ENCODE measurements around the gene MSI2. TPM values are rescaled to one million over a fixed set of nuclear protein-coding genes. Genes with fewer than 3 reads are reported as not detected.
A peak's percentile ranks its signal among the peaks of the same experiment; 100 is the strongest.

MSI2 gene
- total RNA-seq, 1 donor from 2014 or later, result 75.5 TPM

DNA sequence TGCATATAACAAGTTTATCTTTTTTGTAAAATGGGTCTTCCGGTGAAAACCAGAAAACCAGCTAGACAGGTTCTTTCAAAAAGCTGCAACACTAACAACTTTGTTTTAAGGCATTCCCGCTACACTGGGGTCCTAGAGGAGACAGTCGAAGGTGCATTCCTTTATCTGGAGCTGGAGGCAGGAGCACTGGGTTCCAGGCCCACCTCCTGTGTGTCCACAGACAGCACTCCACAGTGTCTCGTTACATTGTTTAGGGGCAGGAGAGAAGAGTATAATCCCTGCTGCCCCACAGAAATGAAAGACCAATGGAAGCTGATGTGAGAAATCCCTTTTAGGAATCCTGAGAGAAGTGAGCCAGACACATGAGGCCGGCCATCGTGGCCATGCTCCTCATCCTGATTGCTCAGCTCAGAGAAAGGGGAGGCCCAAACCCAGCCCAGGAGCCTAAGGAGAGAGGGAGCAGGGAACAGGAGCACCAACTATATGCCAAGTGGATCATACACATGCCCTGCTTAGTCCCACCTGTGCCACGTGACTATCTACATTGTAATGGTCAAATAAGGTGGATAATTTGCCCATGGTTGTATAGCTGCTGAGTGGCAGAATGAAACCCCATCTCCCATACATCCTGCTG lies 429.3 kb downstream of the MSI2 start:
- Mint-ChIP-seq H3K4me3 (ENCODE audit: unreplicated experiment) (no peak overlapping the region), H3K27ac (ENCODE audit: unreplicated experiment) (no peak overlapping the region), H3K9me3 (ENCODE audit: unreplicated experiment) (peaks cover 10% of the 10 kb centered on the region), H3K4me1 (ENCODE audit: unreplicated experiment) (peaks cover 2% of the 10 kb centered on the region), H3K27me3 (ENCODE audit: unreplicated experiment) (no peaks in the 10 kb centered on the region), H3K36me3 (ENCODE audit: unreplicated experiment) (peaks cover 5% of the 10 kb centered on the region)
- TF ChIP-seq CTCF (IDR thresholded peaks at IDR 0.05), result no peak
- peak; percentile 46 for DNase-seq (ENCODE audit: extremely low spot score, unreplicated experiment)

- Mint-ChIP-seq H3K36me3 (ENCODE audit: unreplicated experiment) (peaks cover 5% of the 10 kb centered on the region), H3K9me3 (ENCODE audit: unreplicated experiment) (peaks cover 26% of the 10 kb centered on the region), H3K27ac (ENCODE audit: unreplicated experiment) (no peak overlapping the region), H3K27me3 (ENCODE audit: unreplicated experiment) (no peaks in the 10 kb centered on the region), H3K4me1 (ENCODE audit: unreplicated experiment) (peaks cover 2% of the 10 kb centered on the region), H3K4me3 (ENCODE audit: unreplicated experiment) (no peak overlapping the region)
- no peak for DNase-seq (ENCODE audit: extremely low spot score, unreplicated experiment)
- no peak for TF ChIP-seq CTCF (IDR thresholded peaks at IDR 0.05)
Observed at GRCh38 chr17:57687642-57688041, 431.3 kb downstream of the MSI2 start.

DNA sequence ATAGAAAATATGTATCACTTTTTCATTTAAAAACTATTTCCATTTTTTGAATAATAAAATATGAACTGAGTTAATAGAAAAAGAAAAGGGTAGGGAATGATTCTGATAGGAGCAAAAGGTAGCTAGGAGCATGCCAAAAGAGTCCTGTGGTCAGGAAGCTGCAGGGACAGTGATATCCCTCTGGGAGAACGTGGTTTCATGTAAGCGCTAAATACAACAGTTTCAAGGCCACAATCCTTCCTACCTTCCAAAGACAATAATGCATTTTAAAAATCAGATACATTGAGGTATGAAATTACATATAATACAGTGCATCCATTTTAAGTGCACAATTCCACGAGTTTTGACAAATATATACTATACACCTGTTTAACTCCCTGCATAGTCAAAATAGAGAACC lies 432.9 kb downstream of the MSI2 start:
- H3K9me3 Mint-ChIP-seq (ENCODE audit: unreplicated experiment), result peaks cover 35% of the 10 kb centered on the region
- peaks cover 2% of the 10 kb centered on the region for H3K36me3 Mint-ChIP-seq (ENCODE audit: unreplicated experiment)
- no peak for TF ChIP-seq CTCF (IDR thresholded peaks at IDR 0.05)
- H3K27me3 Mint-ChIP-seq (ENCODE audit: unreplicated experiment), result no peaks in the 10 kb centered on the region
- H3K4me3 Mint-ChIP-seq (ENCODE audit: unreplicated experiment), result no peak overlapping the region
- no peak for DNase-seq (ENCODE audit: extremely low spot score, unreplicated experiment)
- H3K4me1 Mint-ChIP-seq (ENCODE audit: unreplicated experiment), result peaks cover 2% of the 10 kb centered on the region
- no peak overlapping the region for H3K27ac Mint-ChIP-seq (ENCODE audit: unreplicated experiment)

DNA sequence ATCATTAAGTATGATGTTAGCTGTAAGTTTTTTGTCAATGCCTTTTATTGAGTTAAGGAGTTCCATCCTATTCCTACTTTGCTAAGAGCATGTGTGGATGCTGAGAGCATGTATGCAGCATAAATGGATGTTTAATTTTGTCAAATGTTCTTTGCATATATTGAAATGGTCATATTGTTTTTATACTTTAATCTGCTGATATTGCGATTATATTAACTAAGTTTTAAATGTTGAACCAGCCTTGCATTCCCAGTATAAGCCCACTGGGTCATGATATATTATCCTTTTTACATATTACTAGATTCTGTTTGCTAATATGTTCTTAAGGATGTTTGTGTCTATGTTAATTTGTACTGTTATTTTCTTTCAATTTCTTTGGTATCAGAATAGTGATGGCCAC lies 435.6 kb downstream of the MSI2 start:
- peaks cover 2% of the 10 kb centered on the region for H3K36me3 Mint-ChIP-seq (ENCODE audit: unreplicated experiment)
- peaks cover 35% of the 10 kb centered on the region for H3K9me3 Mint-ChIP-seq (ENCODE audit: unreplicated experiment)
- peaks cover 2% of the 10 kb centered on the region for H3K4me1 Mint-ChIP-seq (ENCODE audit: unreplicated experiment)
- no peak overlapping the region for H3K27ac Mint-ChIP-seq (ENCODE audit: unreplicated experiment)
- H3K27me3 Mint-ChIP-seq (ENCODE audit: unreplicated experiment), result no peaks in the 10 kb centered on the region
- no peak overlapping the region for H3K4me3 Mint-ChIP-seq (ENCODE audit: unreplicated experiment)
- no peak for TF ChIP-seq CTCF (IDR thresholded peaks at IDR 0.05)
- no peak for DNase-seq (ENCODE audit: extremely low spot score, unreplicated experiment)

DNA sequence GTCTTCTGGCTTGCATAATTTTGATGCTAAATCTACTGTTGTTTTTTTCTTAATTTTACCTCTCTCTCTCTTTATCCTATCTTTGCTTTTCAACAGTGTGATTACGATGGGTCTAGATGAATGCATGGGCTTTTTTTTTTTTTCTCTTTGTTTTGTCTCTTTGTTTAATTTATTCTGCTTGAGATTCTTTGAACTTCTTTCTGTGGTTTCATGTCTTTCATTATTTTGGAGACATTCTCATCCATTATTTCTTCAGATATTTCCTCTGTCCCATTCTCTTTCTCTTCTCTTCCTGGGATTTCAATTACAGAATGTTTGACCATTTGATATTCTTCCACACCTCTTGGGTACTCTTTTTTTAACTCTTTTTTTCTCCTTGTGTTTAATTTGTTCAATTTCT lies 436.4 kb downstream of the MSI2 start:
- Mint-ChIP-seq H3K36me3 (ENCODE audit: unreplicated experiment) (no peaks in the 10 kb centered on the region), H3K27ac (ENCODE audit: unreplicated experiment) (no peak overlapping the region), H3K4me1 (ENCODE audit: unreplicated experiment) (no peaks in the 10 kb centered on the region), H3K4me3 (ENCODE audit: unreplicated experiment) (no peak overlapping the region), H3K9me3 (ENCODE audit: unreplicated experiment) (peaks cover 31% of the 10 kb centered on the region), H3K27me3 (ENCODE audit: unreplicated experiment) (no peaks in the 10 kb centered on the region)
- no peak for TF ChIP-seq CTCF (IDR thresholded peaks at IDR 0.05)
- no peak for DNase-seq (ENCODE audit: extremely low spot score, unreplicated experiment)

All from osteocyte (in vitro differentiated cells).